SU-DHL-6 (cell line): ENCODE data around the gene SMC4.
A peak's percentile ranks its signal among the peaks of the same experiment; 100 is the strongest.
"Not testable (repeated sequence)": the region's sequence is repeated elsewhere in the genome, so short reads cannot be mapped to it uniquely, and the experiment has no call there.

ENCODE experiments used
- H2AFZ ChIP-seq: fragments of 200-600 bp; sonication (generic); 2 replicates; pipeline ENCODE4 v1.6.1; 2014; ENCODE audit warnings: low read depth, mild to moderate bottlenecking, moderate library complexity, mixed read lengths, antibody characterized with exemption, low read length; ENCODE audit not compliant: severe bottlenecking
- H3F3A ChIP-seq: fragments of 200-600 bp; shearing (Covaris generic); 2 replicates; pipeline ENCODE4 v1.6.0; 2016; ENCODE audit warnings: antibody characterized with exemption, mild to moderate bottlenecking; ENCODE audit not compliant: insufficient read depth
- H3K27ac ChIP-seq: fragments of 200-600 bp; sonication (generic); 2 replicates; pipeline ENCODE4 v1.5.1; 2016; ENCODE audit warnings: low read depth, mild to moderate bottlenecking, low read length, moderate library complexity, mixed read lengths
- H3K27me3 ChIP-seq: fragments of 200-600 bp; sonication (generic), shearing (Covaris generic); 2 replicates; pipeline ENCODE4 v1.6.0; 2014; ENCODE audit warnings: mild to moderate bottlenecking, low read length
- H3K36me3 ChIP-seq: fragments of 200-600 bp; sonication (generic); 2 replicates; pipeline ENCODE4 v1.6.1; 2014; ENCODE audit warnings: mild to moderate bottlenecking, low read length, mixed read lengths
- H3K4me2 ChIP-seq: fragments of 300-600, 200-600 bp; shearing (Covaris generic), sonication (generic); 2 replicates; pipeline ENCODE4 v1.6.0; 2014; ENCODE audit warnings: low read length, low read depth, mild to moderate bottlenecking; ENCODE audit not compliant: poor library complexity, severe bottlenecking
- H3K4me3 ChIP-seq: fragments of 200-600 bp; sonication (generic); 2 replicates; pipeline ENCODE4 v1.5.1; 2014; ENCODE audit warnings: antibody characterized with exemption, low read length, mild to moderate bottlenecking, mixed read lengths; ENCODE audit not compliant: insufficient read depth, poor library complexity, severe bottlenecking
- H3K79me2 ChIP-seq: fragments of 200-600 bp; sonication (generic); 2 replicates; pipeline ENCODE4 v1.6.1; 2014; ENCODE audit warnings: mild to moderate bottlenecking, low read length, moderate library complexity; ENCODE audit not compliant: insufficient read depth
- H3K9ac ChIP-seq: fragments of 200-600 bp; sonication (generic); 2 replicates; pipeline ENCODE4 v1.7.0; 2014; ENCODE audit warnings: mild to moderate bottlenecking, low read length
- H3K9me2 ChIP-seq: fragments of 200-600 bp; sonication (generic); replicated peaks from 2 replicates; pipeline ENCODE4 v1.6.1; 2014; ENCODE audit warnings: low read length; ENCODE audit not compliant: insufficient read depth
- H3K9me3 ChIP-seq: fragments of 200-600 bp; sonication (generic); 2 replicates; pipeline ENCODE4 v1.6.1; 2014; ENCODE audit warnings: low read length, mixed read lengths; ENCODE audit not compliant: insufficient read depth
- H4K20me1 ChIP-seq: fragments of 200-600 bp; sonication (generic); 2 replicates; pipeline ENCODE4 v1.6.1; 2014; ENCODE audit warnings: low read depth, mild to moderate bottlenecking, antibody characterized with exemption, low read length, moderate library complexity, mixed read lengths
- EZH2phosphoT487 ChIP-seq: fragments of 200-600 bp; sonication (generic), shearing (Covaris generic); conservative IDR thresholded peaks from 2 replicates; pipeline ENCODE4 v1.6.1; 2018; ENCODE audit warnings: mild to moderate bottlenecking, antibody characterized with exemption, low read length, moderate library complexity, mixed read lengths
- TF ChIP-seq, protein P1 (sequence below): fragments of 200-600 bp; sonication (generic); IDR thresholded peaks from one replicate; pipeline ENCODE4 v1.5.1; 2017; ENCODE audit warnings: antibody characterized with exemption, mild to moderate bottlenecking, low read length, moderate library complexity; ENCODE audit not compliant: insufficient read depth, poor library complexity, severe bottlenecking

The SMC4 gene

DNA sequence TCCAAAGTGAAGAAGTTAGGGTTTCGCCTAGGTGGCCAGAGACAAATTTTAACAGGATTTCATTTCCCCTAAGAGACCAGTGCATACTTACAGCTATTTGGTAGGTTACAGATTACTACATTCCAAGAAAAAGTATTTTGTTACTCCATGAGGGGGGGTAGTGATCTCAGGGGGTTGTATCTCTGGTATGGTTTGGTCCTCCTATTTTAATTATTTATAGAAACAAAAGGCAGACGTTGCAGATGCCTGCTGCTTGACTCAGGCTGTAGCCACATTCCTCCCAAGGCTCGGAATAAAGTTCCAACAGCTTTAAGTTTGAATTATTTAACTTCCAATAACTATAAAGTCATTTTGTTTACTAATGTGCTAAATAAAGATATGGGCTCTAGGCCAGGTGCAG is 51.4 kb downstream of the SMC4 start:
- H2AFZ ChIP-seq, result no peak overlapping the region
- peak overlapping the region; percentile 62 for H3K4me2 ChIP-seq

DNA sequence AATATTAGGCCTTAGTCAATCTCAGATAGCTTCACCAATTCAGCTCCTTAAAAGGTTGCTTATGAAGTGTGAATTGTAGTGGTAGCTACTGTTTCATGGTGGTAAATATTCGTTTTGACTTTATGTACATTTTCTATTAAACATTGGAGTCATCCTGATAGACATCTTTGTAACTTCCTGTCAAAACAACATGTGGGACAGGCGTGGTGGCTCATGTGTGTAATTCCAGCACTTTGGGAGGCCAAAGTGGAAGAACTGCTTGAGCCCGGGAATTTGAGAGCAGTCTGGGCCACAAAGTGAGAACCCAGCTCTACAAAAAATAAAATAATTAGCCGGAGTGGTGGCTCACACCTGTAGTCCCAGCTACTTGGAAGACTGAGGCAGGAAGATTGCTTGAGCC is 52.2 kb downstream of the SMC4 start:
- Histone ChIP-seq H3K27ac (no peak overlapping the region), H3K4me2 (no peak overlapping the region), H3F3A (peaks cover 9% of the 10 kb centered on the region; the same call in 1 of the 2 replicates), H3K79me2 (peaks cover 29% of the 10 kb centered on the region), H3K9me2 (no peaks in the 10 kb centered on the region), H2AFZ (no peak overlapping the region), H4K20me1 (no peaks in the 10 kb centered on the region), H3K27me3 (no peaks in the 10 kb centered on the region), H3K4me3 (no peak overlapping the region), H3K9ac (no peak overlapping the region), H3K9me3 (no peaks in the 10 kb centered on the region), H3K36me3 (peaks cover 20% of the 10 kb centered on the region)
- TF ChIP-seq, protein P1, sequence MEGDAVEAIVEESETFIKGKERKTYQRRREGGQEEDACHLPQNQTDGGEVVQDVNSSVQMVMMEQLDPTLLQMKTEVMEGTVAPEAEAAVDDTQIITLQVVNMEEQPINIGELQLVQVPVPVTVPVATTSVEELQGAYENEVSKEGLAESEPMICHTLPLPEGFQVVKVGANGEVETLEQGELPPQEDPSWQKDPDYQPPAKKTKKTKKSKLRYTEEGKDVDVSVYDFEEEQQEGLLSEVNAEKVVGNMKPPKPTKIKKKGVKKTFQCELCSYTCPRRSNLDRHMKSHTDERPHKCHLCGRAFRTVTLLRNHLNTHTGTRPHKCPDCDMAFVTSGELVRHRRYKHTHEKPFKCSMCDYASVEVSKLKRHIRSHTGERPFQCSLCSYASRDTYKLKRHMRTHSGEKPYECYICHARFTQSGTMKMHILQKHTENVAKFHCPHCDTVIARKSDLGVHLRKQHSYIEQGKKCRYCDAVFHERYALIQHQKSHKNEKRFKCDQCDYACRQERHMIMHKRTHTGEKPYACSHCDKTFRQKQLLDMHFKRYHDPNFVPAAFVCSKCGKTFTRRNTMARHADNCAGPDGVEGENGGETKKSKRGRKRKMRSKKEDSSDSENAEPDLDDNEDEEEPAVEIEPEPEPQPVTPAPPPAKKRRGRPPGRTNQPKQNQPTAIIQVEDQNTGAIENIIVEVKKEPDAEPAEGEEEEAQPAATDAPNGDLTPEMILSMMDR, result no peak
- TF ChIP-seq EZH2phosphoT487, result no peak

More for the DNA sequence above, 51.4 kb downstream of the SMC4 start:
- Histone ChIP-seq H3K9me3 (no peaks in the 10 kb centered on the region), H3F3A (peaks cover 9% of the 10 kb centered on the region; the same call in 1 of the 2 replicates), H4K20me1 (no peaks in the 10 kb centered on the region), H3K27me3 (no peaks in the 10 kb centered on the region), H3K4me3 (peak overlapping the region; percentile 51), H3K27ac (no peak overlapping the region), H3K79me2 (peaks cover 36% of the 10 kb centered on the region), H3K36me3 (peaks cover 27% of the 10 kb centered on the region), H3K9me2 (no peaks in the 10 kb centered on the region), H3K9ac (peak overlapping the region; percentile 98)
- TF ChIP-seq EZH2phosphoT487, result no peak
- TF ChIP-seq, protein P1, result no peak

DNA sequence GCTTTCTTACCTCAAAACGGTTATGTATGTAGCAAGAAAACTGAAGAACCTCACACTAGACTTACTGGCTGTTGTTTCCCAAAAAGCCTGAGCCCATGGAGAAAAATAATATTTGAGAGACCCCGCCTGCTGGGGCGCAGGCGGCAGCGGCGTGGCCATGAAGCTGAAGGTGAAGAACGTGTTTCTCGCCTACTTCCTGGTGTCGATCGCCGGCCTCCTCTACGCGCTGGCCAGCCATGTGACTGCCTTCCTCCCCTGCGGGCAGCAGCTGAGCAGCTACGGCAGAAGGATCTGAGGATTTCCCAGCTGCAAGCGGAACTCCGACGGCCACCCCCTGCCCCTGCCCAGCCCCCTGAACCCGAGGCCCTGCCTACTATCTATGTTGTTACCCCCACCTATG is 52.8 kb downstream of the SMC4 start:
- not testable (repeated sequence) for H3F3A ChIP-seq

DNA sequence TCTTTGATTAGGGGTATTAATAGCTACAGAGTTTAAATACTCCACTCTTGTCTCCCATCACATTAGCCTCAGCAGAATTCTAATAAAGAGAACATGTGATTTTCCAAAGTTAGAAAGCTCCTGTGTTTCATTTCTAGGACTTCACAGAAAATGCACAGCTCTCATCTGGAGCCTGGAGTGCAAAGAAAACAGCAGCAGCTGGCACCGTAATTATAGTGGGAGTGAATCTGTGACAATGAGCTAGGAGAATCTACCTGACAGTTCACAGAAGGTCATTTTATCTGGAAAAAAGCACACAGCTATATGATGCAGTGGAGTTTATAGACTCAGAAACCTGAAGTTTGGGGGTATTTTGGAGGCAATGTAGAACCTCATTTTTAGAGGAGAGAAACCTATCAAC is 55.5 kb downstream of the SMC4 start:
- Histone ChIP-seq H3F3A (no peaks in the 10 kb centered on the region), H4K20me1 (no peaks in the 10 kb centered on the region), H3K9me2 (no peaks in the 10 kb centered on the region), H3K27ac (no peak overlapping the region), H3K27me3 (no peaks in the 10 kb centered on the region), H3K9ac (no peak overlapping the region), H3K36me3 (no peaks in the 10 kb centered on the region), H2AFZ (no peak overlapping the region), H3K4me2 (no peak overlapping the region), H3K79me2 (no peaks in the 10 kb centered on the region), H3K9me3 (no peaks in the 10 kb centered on the region), H3K4me3 (no peak overlapping the region)
- no peak for TF ChIP-seq EZH2phosphoT487
- TF ChIP-seq, protein P1, result no peak

More for the DNA sequence above, 52.8 kb downstream of the SMC4 start:
- not testable (repeated sequence) for H3K9me3 ChIP-seq, H3K4me2 ChIP-seq, H3K27me3 ChIP-seq, H4K20me1 ChIP-seq, H3K4me3 ChIP-seq, H2AFZ ChIP-seq, H3K9ac ChIP-seq, H3K27ac ChIP-seq, H3K9me2 ChIP-seq
- H3K79me2 ChIP-seq, result peaks cover 22% of the 10 kb centered on the region
- H3K36me3 ChIP-seq, result peaks cover 13% of the 10 kb centered on the region
